ENCODE results near the gene INSR. TPM values are rescaled to one million over a fixed set of nuclear protein-coding genes. Genes with fewer than 3 reads are reported as not detected.

Gene INSR
- total and polyA plus RNA-seq, 2 experiments from 2014 or later = 19.2 to 52.1 TPM

- no peak for DNase-seq (ENCODE audit: low spot score)
- H2AFZ ChIP-seq = no peak overlapping the region
- no peaks in the 10 kb centered on the region for H4K20me1 ChIP-seq (replicated peaks; ENCODE audit: insufficient read depth)
- no peak overlapping the region for H3K4me2 ChIP-seq
- H3K27me3 Mint-ChIP-seq (ENCODE audit: insufficient read depth, low read depth, poor library complexity) = peaks cover 6% of the 10 kb centered on the region
- no peaks in the 10 kb centered on the region for H3K36me3 ChIP-seq (ENCODE audit: insufficient read depth)
- H3K9me2 ChIP-seq (ENCODE audit: insufficient read depth) = peaks cover 6% of the 10 kb centered on the region
- H3K27ac ChIP-seq (ENCODE audit: low read depth) = no peak overlapping the region
- no peak overlapping the region for H3K27ac Mint-ChIP-seq
- H3K27me3 ChIP-seq (ENCODE audit: insufficient read depth) = no peaks in the 10 kb centered on the region
- H3K9me3 Mint-ChIP-seq = peaks cover 9% of the 10 kb centered on the region
- H3K4me3 ChIP-seq = no peak overlapping the region
- H3K4me1 ChIP-seq (ENCODE audit: insufficient read depth) = 0 out of 2 replicates have a peak, but pooled peaks cover 3% of the 10 kb centered on the region
- H3K4me1 Mint-ChIP-seq = peaks cover 6% of the 10 kb centered on the region; the same call in 2 of the 3 replicates
- no peak for ATAC-seq
- no peaks in the 10 kb centered on the region for H3K36me3 Mint-ChIP-seq (ENCODE audit: low read depth)
- no peaks in the 10 kb centered on the region for H3F3A ChIP-seq (replicated peaks; ENCODE audit: low read depth)
- H3K4me3 Mint-ChIP-seq = no peak overlapping the region
- no peaks in the 10 kb centered on the region for H3K79me2 ChIP-seq (replicated peaks; ENCODE audit: insufficient read depth)
- no peak for TF ChIP-seq EZH2phosphoT487 (IDR thresholded peaks at IDR 0.05; ENCODE audit: unreplicated experiment)
- TF ChIP-seq NANOG (IDR thresholded peaks at IDR 0.05; ENCODE audit: borderline replicate concordance) = no peak
- no peak for TF ChIP-seq CREB1 (CRISPR knock-in tag; IDR thresholded peaks at IDR 0.05; ENCODE audit: low read depth)
- TF ChIP-seq POLR2AphosphoS5 (IDR thresholded peaks at IDR 0.05; ENCODE audit: low read depth) = no peak
- TF ChIP-seq JUNB (IDR thresholded peaks at IDR 0.05; ENCODE audit: unreplicated experiment) = no peak
- no peak for TF ChIP-seq STAT1 (IDR thresholded peaks at IDR 0.05; ENCODE audit: unreplicated experiment)
- TF ChIP-seq ZNF331 (CRISPR knock-in tag; IDR thresholded peaks at IDR 0.05; ENCODE audit: low read depth) = no peak
- TF ChIP-seq EZH2 (IDR thresholded peaks at IDR 0.05; ENCODE audit: low read depth, unreplicated experiment) = no peak
- TF ChIP-seq ETS1 (IDR thresholded peaks at IDR 0.05) = no peak
- no peak for TF ChIP-seq CTCF (conservative IDR thresholded peaks at IDR 0.05; ENCODE audit: low read depth in 2 of 2)
- no peak for TF ChIP-seq ZNF114 (CRISPR knock-in tag; IDR thresholded peaks at IDR 0.05)
- TF ChIP-seq ZNF462 (CRISPR knock-in tag; IDR thresholded peaks at IDR 0.05) = no peak
- no peak for TF ChIP-seq REST (IDR thresholded peaks at IDR 0.05; ENCODE audit: unreplicated experiment)
Observed at GRCh38 chr19:7104747-7105447, 189.3 kb downstream of the INSR start.
